ENCODE measurements around the gene CCR7. TPM values are rescaled to one million over a fixed set of nuclear protein-coding genes. Genes with fewer than 3 reads are reported as not detected.

The CCR7 gene
- total RNA-seq, 8 experiments from 2014 or later = 0.32 to 1.6 (median 0.50) TPM; not detected in 1

DNA sequence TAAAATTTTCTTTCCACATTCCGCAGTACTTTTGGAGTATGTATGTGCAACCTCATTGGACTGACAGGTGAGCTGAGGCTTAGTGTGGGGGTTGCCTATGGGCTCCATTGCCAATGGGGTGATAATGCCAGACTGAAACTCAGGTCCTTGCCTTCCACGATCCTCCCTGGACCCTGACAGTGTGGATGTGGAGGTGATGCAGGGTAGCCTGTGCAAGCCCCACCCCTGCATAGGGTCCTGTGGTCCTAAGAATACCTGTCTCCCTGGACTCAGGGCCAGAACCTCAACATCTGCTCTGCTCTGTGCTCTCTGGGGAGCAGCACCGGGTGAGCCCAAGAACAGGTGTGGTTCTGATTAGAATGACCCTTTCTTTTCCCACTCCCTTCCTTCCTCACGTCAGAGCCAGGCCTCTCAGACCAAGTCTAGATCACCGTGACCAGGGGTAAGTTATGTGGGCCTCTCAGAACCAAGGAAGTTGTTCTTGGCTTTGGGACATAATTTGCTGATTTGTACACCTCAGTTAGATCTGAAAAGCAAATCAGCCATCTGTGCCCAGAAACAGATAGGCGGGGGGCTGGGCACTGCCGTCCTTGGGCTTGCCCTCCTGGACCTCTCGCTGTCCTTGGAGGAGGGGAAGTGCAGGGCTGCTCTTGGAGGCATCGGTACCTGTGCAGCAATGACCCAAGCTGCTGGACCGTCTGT, 55.5 kb downstream of the CCR7 start:
- ATAC-seq (replicated peaks in 6 of 8) = no peak
- no peak overlapping the region for H3K27ac ChIP-seq
- in situ Hi-C loops (cut with MboI; ENCODE audit: low pct_unique_long_range_greater_than_20kb in 2 of 9, low sequenced_read_pairs in 9 of 9, unreplicated experiment in 9 of 9) = no loop called here
- H3K4me3 ChIP-seq = no peak overlapping the region
- 50 to 100% (median 85%) methylated on average over 1 to 4 of the region's 10 CpGs; no CpG with 5 or more reads in 2 of the 10 experiments for WGBS, 10 experiments
- peaks cover 0 to 5% of the 10 kb centered on the region in 2 donors for H3K4me1 ChIP-seq (replicated peaks in 1 of 2)

DNA sequence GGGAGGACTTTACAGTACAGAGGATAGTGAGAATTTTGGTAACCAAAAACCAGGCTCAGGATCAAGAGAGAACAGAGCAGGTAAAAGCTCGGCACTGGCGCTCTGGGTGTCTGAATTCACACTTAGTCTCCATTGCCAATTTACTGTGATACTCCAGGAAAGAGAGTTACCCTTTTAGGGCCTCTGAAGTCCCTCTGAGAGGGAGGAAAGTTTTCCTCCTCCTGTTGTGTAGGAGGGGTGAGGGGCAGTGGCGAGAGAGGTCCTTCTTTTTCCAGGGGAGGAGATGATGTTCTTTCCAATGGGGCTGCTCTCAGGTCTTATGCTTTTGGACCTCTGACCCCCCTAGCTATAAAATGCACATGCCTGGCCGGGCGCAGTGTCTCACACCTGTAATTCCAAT, 58.5 kb downstream of the CCR7 start:
- Histone ChIP-seq H3K27ac (no peak overlapping the region), H3K4me1 (replicated peaks in 1 of 2) (peaks cover 0 to 5% of the 10 kb centered on the region in 2 donors), H3K4me3 (no peak overlapping the region)
- 50 to 92% (median 77%) methylated on average over 2 to 4 of the region's 5 CpGs; no CpG with 5 or more reads in 4 of the 10 experiments for WGBS, 10 experiments
- in situ Hi-C loops (cut with MboI; ENCODE audit: low pct_unique_long_range_greater_than_20kb in 2 of 9, low sequenced_read_pairs in 9 of 9, unreplicated experiment in 9 of 9) = no loop called here
- no peak for ATAC-seq (replicated peaks in 6 of 8)

Other genes with a start within 250 kb of the CCR7 start
- gene GJD3, start 200.7 kb downstream of the CCR7 start, total RNA-seq = 1 to 10 TPM in 3 of 8 experiments, under 1 TPM in 4, not detected in 1; 0.36 to 2.8 (median 0.87) TPM
- gene TOP2A, start 147.6 kb downstream of the CCR7 start, total RNA-seq = 100 to 1,000 TPM in 1 of 8 experiments, 10 to 100 TPM in 3, 1 to 10 TPM in 3, under 1 TPM in 1; 0.36 to 222 (median 9.0) TPM
- gene IGFBP4, start 122.0 kb downstream of the CCR7 start, total RNA-seq = 10 to 100 TPM in 3 of 8 experiments, 1 to 10 TPM in 5; 2.8 to 52.0 (median 7.9) TPM
- gene TNS4, start 63.8 kb downstream of the CCR7 start, total RNA-seq = 1 to 10 TPM in 1 of 8 experiments, under 1 TPM in 6, not detected in 1; 0.08 to 1.0 (median 0.15) TPM
- 100 to 1,000 TPM in 7 of 8 experiments, 10 to 100 TPM in 1; 81.3 to 216 (median 133) TPM for gene SMARCE1, start 82.3 kb upstream of the CCR7 start, total RNA-seq
- 1 to 10 TPM in 5 of 8 experiments, under 1 TPM in 2, not detected in 1; 0.67 to 1.7 (median 1.3) TPM for gene KRT222, start 99.7 kb upstream of the CCR7 start, total RNA-seq
- gene KRT24, start 138.3 kb upstream of the CCR7 start, total RNA-seq = under 1 TPM in 3 of 8 experiments, not detected in 5; 0.14 to 0.56 (median 0.17) TPM
- not detected for gene KRT25, start 189.9 kb upstream of the CCR7 start, total RNA-seq
- under 1 TPM in 1 of 8 experiments, not detected in 7; 0.28 TPM for gene KRT26, start 206.7 kb upstream of the CCR7 start, total RNA-seq
- under 1 TPM in 1 of 8 experiments, not detected in 7; 0.66 TPM for gene KRT27, start 217.1 kb upstream of the CCR7 start, total RNA-seq
- gene KRT28, start 234.5 kb upstream of the CCR7 start, total RNA-seq = under 1 TPM in 1 of 8 experiments, not detected in 7; 0.08 TPM

Measured in motor neuron (in vitro differentiated cells).